ENCODE data around the gene C1orf105.

C1orf105 gene

DNA sequence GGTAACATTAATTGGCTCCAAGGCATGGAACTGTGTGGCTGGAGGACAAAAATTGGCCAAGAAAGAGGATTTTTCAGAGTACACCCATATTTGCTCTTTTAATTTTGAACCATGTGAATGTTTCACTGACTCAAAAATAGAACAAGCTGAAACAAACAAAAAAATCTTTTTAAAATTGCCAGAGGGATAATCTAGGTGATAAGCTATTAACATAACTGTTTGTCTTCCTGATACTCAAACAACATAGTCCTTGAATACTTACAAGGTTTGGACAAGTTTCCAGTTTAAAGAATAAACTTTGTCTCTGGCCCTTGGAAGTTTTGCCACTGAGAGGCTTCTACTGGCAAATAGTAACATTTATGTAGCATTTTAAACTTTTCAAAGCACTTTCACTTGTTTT is 53.4 kb downstream of the C1orf105 start:
- TF ChIP-seq, protein P1, sequence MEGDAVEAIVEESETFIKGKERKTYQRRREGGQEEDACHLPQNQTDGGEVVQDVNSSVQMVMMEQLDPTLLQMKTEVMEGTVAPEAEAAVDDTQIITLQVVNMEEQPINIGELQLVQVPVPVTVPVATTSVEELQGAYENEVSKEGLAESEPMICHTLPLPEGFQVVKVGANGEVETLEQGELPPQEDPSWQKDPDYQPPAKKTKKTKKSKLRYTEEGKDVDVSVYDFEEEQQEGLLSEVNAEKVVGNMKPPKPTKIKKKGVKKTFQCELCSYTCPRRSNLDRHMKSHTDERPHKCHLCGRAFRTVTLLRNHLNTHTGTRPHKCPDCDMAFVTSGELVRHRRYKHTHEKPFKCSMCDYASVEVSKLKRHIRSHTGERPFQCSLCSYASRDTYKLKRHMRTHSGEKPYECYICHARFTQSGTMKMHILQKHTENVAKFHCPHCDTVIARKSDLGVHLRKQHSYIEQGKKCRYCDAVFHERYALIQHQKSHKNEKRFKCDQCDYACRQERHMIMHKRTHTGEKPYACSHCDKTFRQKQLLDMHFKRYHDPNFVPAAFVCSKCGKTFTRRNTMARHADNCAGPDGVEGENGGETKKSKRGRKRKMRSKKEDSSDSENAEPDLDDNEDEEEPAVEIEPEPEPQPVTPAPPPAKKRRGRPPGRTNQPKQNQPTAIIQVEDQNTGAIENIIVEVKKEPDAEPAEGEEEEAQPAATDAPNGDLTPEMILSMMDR (IDR thresholded peaks at IDR 0.05; ENCODE audit: insufficient read depth, missing control alignments), result no peak
- no peak for FAIRE-seq

DNA sequence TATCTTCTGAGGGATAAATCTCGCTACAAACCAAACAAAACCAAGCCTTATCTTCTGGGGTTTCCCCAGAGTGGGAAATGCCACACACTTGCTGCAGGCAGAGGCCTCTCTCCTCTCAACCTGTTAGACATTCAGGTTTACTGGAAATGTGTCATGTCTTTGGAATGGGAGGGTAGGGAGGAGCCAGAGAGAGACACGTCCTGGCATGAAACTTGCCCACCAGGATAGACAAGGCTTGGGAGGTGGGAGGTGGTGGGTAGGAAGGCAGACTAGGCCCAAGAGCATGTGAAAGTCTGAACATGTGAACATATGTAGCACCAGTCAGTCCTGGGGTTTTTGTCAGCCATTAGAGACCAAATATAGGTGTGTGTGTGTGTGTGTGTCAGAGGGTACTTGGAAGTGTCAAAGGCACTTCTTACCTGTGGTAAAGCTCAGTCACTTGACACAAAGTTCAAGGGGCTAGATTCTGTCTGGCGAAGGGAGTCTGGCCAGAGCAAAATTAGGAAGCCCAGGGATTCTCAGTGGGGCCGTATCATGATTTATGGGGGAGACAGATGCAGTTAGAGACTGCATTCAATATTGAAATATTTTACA is 55.8 kb downstream of the C1orf105 start:
- TF ChIP-seq, protein P1 (IDR thresholded peaks at IDR 0.05; ENCODE audit: insufficient read depth, missing control alignments), result no peak
- FAIRE-seq (no peak), DNase-seq (ENCODE audit: insufficient read length, low spot score) (no peak)

More for the DNA sequence above, 53.4 kb downstream of the C1orf105 start:
- no peak for DNase-seq (ENCODE audit: insufficient read length, low spot score)

DNA sequence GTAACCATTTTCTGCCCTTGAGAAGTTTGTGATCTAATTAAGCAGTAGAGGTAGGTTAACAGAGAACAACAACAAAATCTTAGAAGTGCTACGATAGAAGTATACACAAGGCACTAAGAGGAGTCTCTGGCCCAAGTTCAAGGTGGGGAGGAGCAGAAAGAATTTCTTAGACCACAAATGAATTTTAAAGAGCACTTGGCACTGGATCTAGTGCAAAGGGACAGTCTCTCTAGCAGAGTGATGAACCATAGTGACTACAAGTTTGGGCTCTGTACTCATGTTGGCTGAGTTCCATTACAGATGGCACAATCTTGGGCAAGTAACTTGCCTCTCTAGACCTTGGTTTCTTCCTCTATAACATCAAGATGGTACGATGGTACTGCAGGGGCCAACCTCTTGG is 56.7 kb downstream of the C1orf105 start:
- TF ChIP-seq, protein P1 (IDR thresholded peaks at IDR 0.05; ENCODE audit: insufficient read depth, missing control alignments), result no peak
- FAIRE-seq, result no peak
- DNase-seq (ENCODE audit: insufficient read length, low spot score), result no peak

DNA sequence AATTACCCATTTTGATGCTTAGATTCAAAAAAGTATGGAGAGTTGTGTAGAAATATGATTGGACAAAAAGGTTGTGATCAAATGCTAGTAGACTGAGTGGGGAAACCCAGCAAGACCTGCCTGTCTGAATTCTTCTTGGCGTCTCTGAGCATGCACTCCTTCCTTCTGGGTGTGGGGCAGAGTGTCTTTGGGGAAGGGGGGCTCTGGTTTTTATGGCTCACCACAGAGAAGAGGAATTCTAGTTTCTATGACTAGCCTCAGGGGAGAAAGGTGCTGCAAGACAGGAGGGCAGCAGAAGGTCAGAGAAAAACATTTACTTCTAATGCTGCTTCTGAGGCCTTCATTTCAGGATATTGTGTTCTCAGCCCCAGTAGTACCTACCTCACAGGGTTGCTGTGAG is 57.3 kb downstream of the C1orf105 start:
- TF ChIP-seq, protein P1 (IDR thresholded peaks at IDR 0.05; ENCODE audit: insufficient read depth, missing control alignments), result no peak
- FAIRE-seq (no peak), DNase-seq (ENCODE audit: insufficient read length, low spot score) (no peak)

DNA sequence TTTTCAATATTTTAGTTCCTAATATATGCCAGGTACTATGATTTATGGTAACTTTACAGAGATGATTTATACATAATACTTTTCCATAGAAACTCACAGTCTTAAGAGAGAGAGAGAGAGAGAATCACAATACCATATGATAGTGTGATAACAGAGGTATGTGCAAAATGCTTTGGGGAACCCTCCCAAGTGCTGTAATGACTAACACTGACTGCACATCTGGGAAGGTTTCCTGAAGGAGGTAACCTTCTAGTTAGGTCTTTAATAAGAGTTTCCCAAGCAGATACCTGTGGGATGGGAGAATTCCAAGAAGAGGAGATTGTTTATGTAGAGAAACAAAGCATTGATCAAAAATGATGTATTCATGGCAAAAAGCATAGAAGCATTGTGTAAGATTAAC is 58.0 kb downstream of the C1orf105 start:
- TF ChIP-seq, protein P1 (IDR thresholded peaks at IDR 0.05; ENCODE audit: insufficient read depth, missing control alignments), result no peak
- no peak for DNase-seq (ENCODE audit: insufficient read length, low spot score)
- FAIRE-seq, result no peak

DNA sequence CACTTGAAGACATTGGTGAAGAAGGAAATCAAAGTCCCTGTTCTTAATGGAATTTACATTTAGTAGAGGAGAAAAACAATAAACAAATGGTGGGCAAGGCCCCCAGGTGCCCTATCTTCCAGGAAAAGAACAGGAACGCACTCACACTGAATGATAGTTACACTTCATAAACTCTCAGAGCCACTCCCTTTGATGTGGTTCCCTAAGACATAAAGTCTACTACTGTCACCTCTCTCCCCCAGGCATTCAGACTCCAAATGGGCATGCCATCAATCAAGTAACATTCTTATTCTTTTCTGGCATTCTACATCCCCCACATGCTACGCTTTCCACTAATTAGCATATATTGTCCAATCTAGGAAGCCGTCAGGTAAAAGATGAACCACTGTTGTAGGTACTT is 59.9 kb downstream of the C1orf105 start:
- FAIRE-seq (no peak), DNase-seq (ENCODE audit: insufficient read length, low spot score) (no peak)
- TF ChIP-seq, protein P1 (IDR thresholded peaks at IDR 0.05; ENCODE audit: insufficient read depth, missing control alignments), result no peak

DNA sequence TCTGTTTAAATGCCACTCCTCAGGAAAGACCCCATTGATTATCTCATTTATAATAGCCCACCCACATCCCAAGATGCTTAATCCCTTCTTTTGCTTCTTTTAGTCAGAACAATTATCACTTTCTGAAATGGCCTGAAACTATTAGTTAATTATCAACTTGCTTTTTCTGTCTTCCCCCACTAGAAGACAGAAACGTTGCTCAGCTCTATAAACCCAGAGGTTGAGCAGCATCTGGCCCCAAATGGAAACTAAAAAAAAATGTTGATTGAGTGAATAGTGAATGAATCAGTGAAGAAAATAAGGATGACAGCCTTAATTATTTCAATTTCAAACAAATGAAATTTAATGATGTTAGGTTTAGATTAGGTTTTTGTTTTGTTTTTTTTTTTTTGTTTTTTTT is 61.6 kb downstream of the C1orf105 start:
- no peak for FAIRE-seq
- TF ChIP-seq, protein P1 (IDR thresholded peaks at IDR 0.05; ENCODE audit: insufficient read depth, missing control alignments), result no peak
- DNase-seq (ENCODE audit: insufficient read length, low spot score), result no peak

Data from D721Med (cell line).